CMK (cell line): ENCODE data around the gene BDH1.
"Not testable (repeated sequence)": the region's sequence is repeated elsewhere in the genome, so short reads cannot be mapped to it uniquely, and the experiment has no call there.

Source experiments
- DNase-seq: peaks from one replicate; pipeline ENCODE4 v3.0.0-alpha.2; 2010; ENCODE audit warnings: low read depth

Gene BDH1

GRCh38 chr3:197578376-197578775 lies 22.6 kb upstream of the BDH1 start:
- no peak for DNase-seq

GRCh38 chr3:197577366-197578074 lies 21.8 kb upstream of the BDH1 start:
- no peak for DNase-seq

- DNase-seq, result no peak
Observed at GRCh38 chr3:197576838-197577237, 21.1 kb upstream of the BDH1 start.

DNA sequence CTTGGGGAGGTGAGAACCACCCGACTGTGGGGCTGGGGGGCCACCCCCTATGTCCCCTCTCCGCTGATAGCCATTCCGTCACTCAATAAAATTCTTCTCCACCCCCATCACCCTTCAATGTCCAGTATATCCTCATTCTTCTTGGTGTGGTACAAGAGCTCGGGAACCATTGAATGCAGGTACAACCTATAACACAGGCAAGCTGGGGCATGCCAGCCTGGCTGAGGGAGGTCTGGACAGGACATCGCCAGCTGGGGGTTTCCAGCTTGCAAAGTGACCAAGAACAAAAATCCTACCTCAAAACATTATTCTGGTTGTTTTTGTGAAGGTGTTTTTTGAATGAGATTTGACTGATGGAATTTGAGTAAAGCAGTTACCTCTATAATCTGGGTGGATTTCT lies 19.6 kb upstream of the BDH1 start:
- DNase-seq, result no peak

DNA sequence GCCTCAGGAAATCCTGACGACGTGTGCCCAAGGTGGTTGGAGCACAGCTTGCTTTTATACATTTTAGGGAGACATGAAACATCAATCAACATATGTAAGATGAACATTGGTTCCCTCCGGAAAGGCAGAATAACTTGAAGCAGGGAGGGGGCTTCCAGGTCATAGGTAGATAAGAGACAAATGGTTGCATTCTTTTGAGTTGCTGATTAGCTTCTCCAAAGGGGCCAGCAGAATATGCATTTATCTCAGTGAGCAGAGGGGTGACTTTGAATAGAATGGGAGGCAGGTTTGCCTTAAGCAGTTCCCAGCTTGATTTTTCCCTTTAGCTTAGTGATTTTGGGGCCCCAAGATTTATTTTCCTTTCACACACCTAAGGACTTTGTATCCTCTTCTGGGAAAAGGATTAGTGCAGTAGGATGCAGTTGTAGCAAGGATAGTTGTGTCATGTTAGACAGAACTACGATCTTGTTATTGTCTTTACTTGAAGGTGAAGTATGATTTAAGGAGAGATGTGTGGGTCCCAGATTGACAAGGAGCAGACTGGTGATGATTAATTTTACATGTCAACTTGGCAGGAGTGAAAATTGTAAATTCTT lies 18.7 kb upstream of the BDH1 start:
- DNase-seq, result not testable (repeated sequence)

DNA sequence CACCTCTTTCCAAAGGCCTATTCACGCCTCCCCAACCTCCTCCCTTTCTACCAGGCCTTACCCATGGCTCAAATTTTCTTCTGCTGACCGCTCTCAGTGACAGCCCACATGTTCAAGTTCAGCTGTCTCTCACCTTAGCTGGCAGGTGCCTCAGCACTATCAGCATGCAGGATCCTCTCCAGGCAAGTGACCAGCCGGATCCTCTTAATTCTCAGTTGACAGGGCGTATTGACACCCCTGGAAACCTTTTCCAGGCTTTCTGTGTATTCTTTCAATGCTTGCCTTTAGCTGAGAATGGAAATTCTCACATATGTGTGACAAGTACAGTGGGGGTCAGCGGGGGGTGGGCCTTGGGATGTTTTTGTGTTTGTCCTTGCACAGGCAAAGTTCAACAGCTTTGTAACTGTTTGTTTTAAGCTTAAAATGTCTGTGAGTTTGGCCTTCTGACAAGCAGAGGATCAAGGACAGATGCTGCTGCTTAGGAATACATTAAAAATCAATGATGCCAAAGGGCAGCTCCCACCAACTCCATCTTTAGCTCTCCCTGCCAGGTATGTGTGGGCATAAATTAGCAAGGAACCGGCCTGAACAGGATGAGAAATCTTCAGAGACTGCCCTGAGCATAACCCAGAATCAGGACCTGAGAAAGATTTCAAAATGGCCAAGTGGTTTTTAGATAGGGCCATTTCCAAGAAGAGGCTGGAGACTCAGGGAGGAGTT lies 17.4 kb upstream of the BDH1 start:
- DNase-seq, result no peak

GRCh38 chr3:197571880-197572172 lies 16.1 kb upstream of the BDH1 start:
- not testable (repeated sequence) for DNase-seq

- not testable (repeated sequence) for DNase-seq
Observed at GRCh38 chr3:197571074-197571879, 15.5 kb upstream of the BDH1 start.

GRCh38 chr3:197569433-197569832 lies 13.7 kb upstream of the BDH1 start:
- DNase-seq, result not testable (repeated sequence)

GRCh38 chr3:197567904-197568681 lies 12.3 kb upstream of the BDH1 start:
- DNase-seq, result no peak

DNA sequence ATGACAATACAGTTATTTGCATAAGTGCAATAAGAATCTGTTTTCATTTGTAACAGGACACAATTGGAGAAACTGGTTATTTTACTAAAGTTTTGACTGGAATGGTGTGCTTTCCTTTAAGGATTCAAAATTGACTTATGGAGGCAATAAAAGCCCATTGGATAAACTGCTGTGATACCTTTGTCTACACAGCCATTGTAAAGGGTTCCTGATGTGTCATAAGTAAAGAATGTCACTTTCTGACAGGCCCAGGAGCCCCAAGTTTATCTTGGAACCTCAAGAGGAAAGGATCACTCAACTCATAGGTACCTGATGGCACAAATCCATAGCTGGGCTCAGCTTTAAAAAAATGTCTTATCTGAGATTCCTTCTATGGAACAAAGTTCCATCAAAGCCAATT lies 10.4 kb upstream of the BDH1 start:
- not testable (repeated sequence) for DNase-seq

- DNase-seq, result no peak
Observed at GRCh38 chr3:197564097-197564843, 8.5 kb upstream of the BDH1 start.

DNA sequence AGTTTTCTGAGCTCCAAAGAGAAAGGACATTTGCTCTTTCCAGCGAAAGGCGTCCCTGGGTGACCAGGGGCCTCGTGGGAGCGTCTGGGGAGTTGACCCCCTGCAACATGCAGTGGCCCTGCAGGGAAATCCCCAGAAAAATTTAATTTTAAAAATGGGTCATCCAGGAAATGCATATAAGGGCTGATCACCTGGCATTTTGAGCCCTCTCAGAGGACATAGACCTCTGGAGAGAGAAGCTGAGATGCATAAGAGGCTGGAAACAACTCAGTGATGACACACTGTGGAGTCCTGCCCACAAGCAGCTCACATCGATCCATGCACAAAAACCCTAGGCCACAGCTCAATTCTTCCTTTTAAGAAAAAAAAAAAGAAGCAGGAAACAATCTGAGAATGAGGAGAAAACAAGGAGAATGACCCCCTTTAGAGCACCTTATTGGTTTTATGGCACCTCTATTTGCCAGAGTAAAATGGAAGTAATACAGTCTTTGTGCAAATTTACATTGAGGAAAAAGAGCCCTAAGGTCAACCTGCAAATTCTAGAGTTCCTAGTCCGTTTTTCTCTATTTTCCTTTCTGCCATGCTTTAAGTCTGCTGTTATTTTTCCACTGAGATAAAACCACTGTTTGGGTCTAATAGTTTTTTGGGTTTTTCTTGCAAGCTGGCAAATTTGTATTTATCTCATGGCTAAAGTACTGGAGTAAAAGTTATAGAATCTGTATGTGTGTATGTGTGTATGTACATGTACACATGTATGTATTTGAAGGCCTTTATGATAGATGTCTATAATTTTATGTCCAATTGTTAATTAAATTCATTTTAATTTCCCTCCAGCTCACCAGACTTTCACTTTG lies 6.9 kb upstream of the BDH1 start:
- DNase-seq, result no peak

- DNase-seq, result no peak
Observed at GRCh38 chr3:197561926-197562325, 6.2 kb upstream of the BDH1 start.

GRCh38 chr3:197559651-197560050 lies 3.9 kb upstream of the BDH1 start:
- DNase-seq, result no peak

- peak; percentile 83 for DNase-seq
Observed at GRCh38 chr3:197554562-197555280, 1.0 kb downstream of the BDH1 start.

- DNase-seq, result no peak
Observed at GRCh38 chr3:197554196-197554561, 1.6 kb downstream of the BDH1 start.

DNA sequence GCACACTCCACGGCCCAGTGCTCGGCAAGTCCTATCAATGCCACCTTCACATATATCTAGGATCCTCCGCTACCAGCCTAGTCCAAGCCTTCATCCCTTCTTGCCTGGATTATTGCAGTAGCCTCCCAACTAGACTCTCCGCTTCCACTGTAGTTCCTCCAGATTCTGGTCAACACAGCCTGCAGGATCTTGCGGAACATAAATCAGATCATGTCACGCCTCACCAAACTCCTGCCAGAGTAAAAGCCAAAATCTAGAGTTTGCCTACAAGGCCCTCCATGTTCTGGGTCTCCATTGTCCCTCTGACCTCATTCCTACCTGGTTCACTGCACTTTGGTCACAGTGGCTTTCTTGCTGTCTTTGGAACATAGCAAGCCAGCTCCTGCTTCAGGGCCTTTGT lies 3.6 kb downstream of the BDH1 start:
- no peak for DNase-seq

GRCh38 chr3:197550489-197550888 lies 5.3 kb downstream of the BDH1 start:
- no peak for DNase-seq
